GM18873 (cell line): ENCODE measurements around the gene HOXD11.

ENCODE experiments used
- ATAC-seq: cut with Tn5 transposase; IDR thresholded peaks from one replicate; pipeline ENCODE4 v1.9.1; 2021; ENCODE audit warnings: mild to moderate bottlenecking, moderate library complexity, moderate number of reproducible peaks; ENCODE audit not compliant: unreplicated experiment, low FRiP score

Gene HOXD11

GRCh38 chr2:176106581-176107539, at the start of gene HOXD11:
Gene HOXD11 (plus strand): TSS chr2:176107280. CDS start chr2:176107356, 76 bp downstream.
- no peak for ATAC-seq

GRCh38 chr2:176063958-176064357, 43.1 kb upstream of the HOXD11 start:
- no peak for ATAC-seq

GRCh38 chr2:176066645-176067588, 40.2 kb upstream of the HOXD11 start:
- no peak for ATAC-seq

- no peak for ATAC-seq
Observed at GRCh38 chr2:176067589-176068418, 39.3 kb upstream of the HOXD11 start.

- no peak for ATAC-seq
Observed at GRCh38 chr2:176068419-176068832, 38.7 kb upstream of the HOXD11 start.

GRCh38 chr2:176071330-176072291, 35.5 kb upstream of the HOXD11 start:
- no peak for ATAC-seq

- no peak for ATAC-seq
Observed at GRCh38 chr2:176072292-176072669, 34.8 kb upstream of the HOXD11 start.

GRCh38 chr2:176072951-176073904, 33.9 kb upstream of the HOXD11 start:
- no peak for ATAC-seq

GRCh38 chr2:176074919-176075425, 32.1 kb upstream of the HOXD11 start:
- no peak for ATAC-seq

GRCh38 chr2:176075481-176075880, 31.6 kb upstream of the HOXD11 start:
- no peak for ATAC-seq

- ATAC-seq: no peak
Observed at GRCh38 chr2:176076063-176076462, 31.0 kb upstream of the HOXD11 start.

- no peak for ATAC-seq
Observed at GRCh38 chr2:176076796-176077195, 30.3 kb upstream of the HOXD11 start.

- ATAC-seq: no peak
Observed at GRCh38 chr2:176078541-176079284, 28.4 kb upstream of the HOXD11 start.

- ATAC-seq: no peak
Observed at GRCh38 chr2:176079285-176079830, 27.7 kb upstream of the HOXD11 start.

- ATAC-seq: no peak
Observed at GRCh38 chr2:176079831-176080539, 27.1 kb upstream of the HOXD11 start.
